ENCODE data around the gene CASZ1. TPM values are rescaled to one million over a fixed set of nuclear protein-coding genes. Genes with fewer than 3 reads are reported as not detected.

CASZ1 gene
- total and polyA plus RNA-seq, 2 donors from 2014 or later = 10.1 to 33.0 TPM

- DNase-seq (no peak), FAIRE-seq (no peak)
- no peak overlapping the region for H3K27ac ChIP-seq (ENCODE audit: low read depth in 2 of 2, low read length in 2 of 2)
- no peaks in the 10 kb centered on the region for H3K27me3 ChIP-seq (ENCODE audit: control insufficient read depth, insufficient read depth, low read length)
- intact Hi-C loops (cut with DNase I) = no loop called here
- no peaks in the 10 kb centered on the region for H3K4me1 ChIP-seq (ENCODE audit: control insufficient read depth in 2 of 3, insufficient read depth in 2 of 3, low read depth in 1 of 3, low read length in 3 of 3)
- no peak overlapping the region for H3K4me3 ChIP-seq (ENCODE audit: low read length in 3 of 3)
- TF ChIP-seq CTCF (IDR thresholded peaks at IDR 0.05; ENCODE audit: borderline replicate concordance, extremely low read depth, insufficient read depth) = no peak
- H3K36me3 ChIP-seq (ENCODE audit: control insufficient read depth in 2 of 3, insufficient read depth in 3 of 3, low read length in 3 of 3) = no peaks in the 10 kb centered on the region
- H3K9ac ChIP-seq (ENCODE audit: low read length in 3 of 3) = no peak overlapping the region
- H3K9me3 ChIP-seq (ENCODE audit: control insufficient read depth in 2 of 3, insufficient read depth in 1 of 3, low read length in 3 of 3) = peaks cover 0 to 8% (median 0%) of the 10 kb centered on the region in 3 donors
These were observed 44.7 kb upstream of the CASZ1 start for GRCh38 chr1:10841118-10841517.

DNA sequence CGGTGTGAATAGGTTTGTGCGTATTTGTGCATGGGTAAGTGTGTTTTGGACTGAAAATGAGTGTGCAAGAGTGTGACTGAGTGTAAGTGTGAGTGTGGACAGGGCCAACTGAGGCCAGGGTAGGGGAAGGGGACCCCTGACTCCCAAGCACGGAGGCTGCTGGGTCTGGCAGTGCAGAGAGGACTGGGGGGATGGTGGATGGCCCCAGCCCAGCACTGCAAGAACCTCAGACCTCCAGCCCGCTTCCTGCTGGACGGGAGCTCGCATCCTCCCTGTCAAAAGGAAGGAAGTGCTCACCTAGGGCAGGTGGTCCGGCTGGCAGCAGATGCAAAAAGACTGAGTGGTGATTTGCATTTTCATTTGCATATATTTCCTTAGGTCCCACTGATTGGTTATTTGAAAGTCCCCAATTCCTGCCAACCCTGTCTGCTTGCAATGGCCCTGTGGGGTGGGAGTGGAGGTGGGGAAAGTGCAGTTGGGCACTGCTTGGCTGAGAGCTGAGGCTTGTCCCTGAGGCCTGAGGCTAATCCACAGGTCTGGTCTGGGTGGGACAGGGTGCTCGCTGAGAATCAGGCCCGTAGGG, 42.8 kb upstream of the CASZ1 start:
- Histone ChIP-seq H3K27me3 (ENCODE audit: control insufficient read depth, insufficient read depth, low read length) (no peaks in the 10 kb centered on the region), H3K4me1 (ENCODE audit: control insufficient read depth in 2 of 3, insufficient read depth in 2 of 3, low read depth in 1 of 3, low read length in 3 of 3) (no peaks in the 10 kb centered on the region), H3K9me3 (ENCODE audit: control insufficient read depth in 2 of 3, insufficient read depth in 1 of 3, low read length in 3 of 3) (peaks cover 0 to 5% (median 0%) of the 10 kb centered on the region in 3 donors), H3K9ac (ENCODE audit: low read length in 3 of 3) (no peak overlapping the region), H3K36me3 (ENCODE audit: control insufficient read depth in 2 of 3, insufficient read depth in 3 of 3, low read length in 3 of 3) (no peaks in the 10 kb centered on the region), H3K27ac (ENCODE audit: low read depth in 2 of 2, low read length in 2 of 2) (no peak overlapping the region), H3K4me3 (ENCODE audit: low read length in 3 of 3) (no peak overlapping the region)
- intact Hi-C loops (cut with DNase I) = no loop called here
- no peak for TF ChIP-seq CTCF (IDR thresholded peaks at IDR 0.05; ENCODE audit: borderline replicate concordance, extremely low read depth, insufficient read depth)
- no peak for DNase-seq
- no peak for FAIRE-seq

DNA sequence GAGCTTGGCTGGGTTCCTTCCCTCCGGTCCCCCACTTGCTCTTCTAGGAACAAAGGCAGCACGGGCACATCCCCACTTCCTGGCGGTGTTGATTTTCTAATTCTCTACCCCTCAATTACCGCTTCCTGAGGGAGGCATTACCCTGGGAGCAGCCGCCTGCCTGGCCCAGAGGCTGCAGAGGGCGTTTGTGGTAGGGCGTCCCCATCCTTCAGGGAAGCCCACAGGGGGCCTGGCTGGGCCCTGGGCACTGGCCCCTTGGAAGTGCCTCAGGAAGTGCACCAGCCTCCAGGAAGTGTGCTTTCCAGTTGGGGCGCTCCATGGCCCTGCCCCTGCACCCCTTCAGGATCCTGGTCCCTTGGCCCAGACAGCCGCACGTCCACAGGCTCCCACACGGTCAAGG, 42.1 kb upstream of the CASZ1 start:
- Histone ChIP-seq H3K4me3 (ENCODE audit: low read length in 3 of 3) (no peak overlapping the region), H3K36me3 (ENCODE audit: control insufficient read depth in 2 of 3, insufficient read depth in 3 of 3, low read length in 3 of 3) (no peaks in the 10 kb centered on the region), H3K9me3 (ENCODE audit: control insufficient read depth in 2 of 3, insufficient read depth in 1 of 3, low read length in 3 of 3) (peaks cover 0 to 2% (median 0%) of the 10 kb centered on the region in 3 donors), H3K4me1 (ENCODE audit: control insufficient read depth in 2 of 3, insufficient read depth in 2 of 3, low read depth in 1 of 3, low read length in 3 of 3) (no peaks in the 10 kb centered on the region), H3K27ac (ENCODE audit: low read depth in 2 of 2, low read length in 2 of 2) (no peak overlapping the region), H3K27me3 (ENCODE audit: control insufficient read depth, insufficient read depth, low read length) (no peaks in the 10 kb centered on the region), H3K9ac (ENCODE audit: low read length in 3 of 3) (no peak overlapping the region)
- no peak for FAIRE-seq
- intact Hi-C loops (cut with DNase I) = no loop called here
- no peak for TF ChIP-seq CTCF (IDR thresholded peaks at IDR 0.05; ENCODE audit: borderline replicate concordance, extremely low read depth, insufficient read depth)
- DNase-seq = no peak

DNA sequence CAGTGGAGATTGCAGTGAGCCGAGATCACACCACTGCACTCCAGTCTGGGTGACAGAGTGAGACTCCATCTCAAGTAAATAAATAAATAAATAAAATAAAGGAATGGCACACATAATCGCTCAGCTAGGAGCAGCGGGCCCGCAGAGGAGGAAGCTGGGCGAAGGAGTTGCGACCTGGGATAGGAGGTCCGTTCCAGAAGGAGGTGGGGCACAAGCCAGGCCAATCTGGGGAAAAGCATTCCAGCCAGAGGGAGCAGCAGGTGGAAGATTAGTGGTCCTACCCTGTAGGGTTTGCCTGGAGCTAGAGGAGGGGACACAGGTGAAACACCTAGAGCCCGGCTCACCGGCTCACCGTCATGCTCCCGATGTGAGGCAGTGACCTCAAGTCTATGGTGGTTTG, 40.3 kb upstream of the CASZ1 start:
- no peak overlapping the region for H3K4me3 ChIP-seq (ENCODE audit: low read length in 3 of 3)
- no peak for TF ChIP-seq CTCF (IDR thresholded peaks at IDR 0.05; ENCODE audit: borderline replicate concordance, extremely low read depth, insufficient read depth)

More for the DNA sequence above, 40.3 kb upstream of the CASZ1 start:
- Histone ChIP-seq H3K27me3 (ENCODE audit: control insufficient read depth, insufficient read depth, low read length) (no peaks in the 10 kb centered on the region), H3K9me3 (ENCODE audit: control insufficient read depth in 2 of 3, insufficient read depth in 1 of 3, low read length in 3 of 3) (no peaks in the 10 kb centered on the region), H3K36me3 (ENCODE audit: control insufficient read depth in 2 of 3, insufficient read depth in 3 of 3, low read length in 3 of 3) (no peaks in the 10 kb centered on the region), H3K4me1 (ENCODE audit: control insufficient read depth in 2 of 3, insufficient read depth in 2 of 3, low read depth in 1 of 3, low read length in 3 of 3) (no peaks in the 10 kb centered on the region), H3K27ac (ENCODE audit: low read depth in 2 of 2, low read length in 2 of 2) (no peak overlapping the region), H3K9ac (ENCODE audit: low read length in 3 of 3) (no peak overlapping the region)
- intact Hi-C loops (cut with DNase I) = no loop called here
- FAIRE-seq (no peak), DNase-seq (no peak)
